Brain microvascular endothelial cell (primary cell): ENCODE data around the gene COASY.

Source experiments
- DNase-seq: peaks from one replicate; pipeline ENCODE4 v3.0.0-alpha.2; 2020
- H3K27ac ChIP-seq: fragments of 250-450 bp; sonication (Bioruptor Pico); 2 replicates; pipeline ENCODE4 v1.5.1; 2020; ENCODE audit warnings: mild to moderate bottlenecking, moderate library complexity
- H3K27me3 ChIP-seq: fragments of 250-450 bp; sonication (Bioruptor Pico); replicated peaks from 2 replicates; pipeline ENCODE4 v1.5.1; 2020; ENCODE audit warnings: mild to moderate bottlenecking
- H3K36me3 ChIP-seq: fragments of 250-450 bp; sonication (Bioruptor Pico); replicated peaks from 2 replicates; pipeline ENCODE4 v1.5.1; 2020; ENCODE audit warnings: mild to moderate bottlenecking
- H3K4me3 ChIP-seq: 2 replicates; pipeline ENCODE4 v1.5.1; 2011; ENCODE audit warnings: low read depth, mild to moderate bottlenecking, control low read depth, low read length, moderate library complexity
- in situ Hi-C: cut with HindIII; loops from 2 replicates; pipeline ENCODE4 v1.10.0; 2017; ENCODE audit warnings: low sequenced_read_pairs, low pct_ligation_motif_present
- TF ChIP-seq, protein P1 (sequence below): IDR thresholded peaks from 2 replicates; pipeline ENCODE4 v1.5.1; 2011; ENCODE audit warnings: low read depth, mild to moderate bottlenecking, moderate library complexity, low read length, control low read depth, inconsistent platforms; ENCODE audit errors: missing control alignments

COASY gene

DNA sequence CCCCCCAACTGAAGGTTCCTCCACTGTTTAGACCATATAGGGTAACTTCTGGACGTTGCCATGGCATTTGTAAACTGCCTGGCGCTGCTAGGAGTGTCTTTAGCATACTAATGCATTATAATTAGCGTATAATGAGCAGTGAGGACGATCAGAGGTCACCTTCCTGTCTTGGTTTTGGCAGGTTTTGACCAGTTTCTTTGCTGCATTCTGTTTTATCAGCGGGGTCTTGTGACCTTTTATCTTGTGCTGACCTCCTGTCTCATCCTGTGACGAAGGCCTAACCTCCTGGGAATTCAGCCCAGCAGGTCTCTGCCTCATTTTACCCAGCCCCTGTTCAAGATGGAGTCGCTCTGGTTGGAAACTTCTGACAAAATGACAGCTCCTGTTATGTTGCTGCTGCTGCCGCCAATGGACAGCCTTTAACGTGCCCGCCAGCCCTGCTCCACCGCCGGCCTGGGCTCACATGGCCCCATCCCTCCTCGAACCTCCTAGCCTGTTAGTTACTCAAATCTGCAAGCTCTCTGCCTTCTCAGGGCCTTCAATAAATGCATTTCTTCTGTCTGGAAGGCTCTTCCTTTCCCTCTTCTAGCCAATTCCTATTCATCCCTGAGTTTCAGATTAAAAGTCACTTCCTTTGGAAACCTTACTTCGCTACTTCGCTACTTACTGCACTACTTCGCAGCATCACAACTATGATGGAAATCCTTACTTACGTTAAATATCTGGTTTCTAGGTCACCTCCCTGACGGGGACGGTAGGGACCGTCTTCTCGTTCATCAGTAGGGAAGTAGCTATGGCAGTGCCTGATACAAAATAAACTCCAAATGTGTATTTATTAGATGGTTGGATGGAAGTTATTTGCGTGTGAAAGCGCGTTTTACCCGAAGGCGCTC, 26.5 kb upstream of the COASY start:
- TF ChIP-seq, protein P1, sequence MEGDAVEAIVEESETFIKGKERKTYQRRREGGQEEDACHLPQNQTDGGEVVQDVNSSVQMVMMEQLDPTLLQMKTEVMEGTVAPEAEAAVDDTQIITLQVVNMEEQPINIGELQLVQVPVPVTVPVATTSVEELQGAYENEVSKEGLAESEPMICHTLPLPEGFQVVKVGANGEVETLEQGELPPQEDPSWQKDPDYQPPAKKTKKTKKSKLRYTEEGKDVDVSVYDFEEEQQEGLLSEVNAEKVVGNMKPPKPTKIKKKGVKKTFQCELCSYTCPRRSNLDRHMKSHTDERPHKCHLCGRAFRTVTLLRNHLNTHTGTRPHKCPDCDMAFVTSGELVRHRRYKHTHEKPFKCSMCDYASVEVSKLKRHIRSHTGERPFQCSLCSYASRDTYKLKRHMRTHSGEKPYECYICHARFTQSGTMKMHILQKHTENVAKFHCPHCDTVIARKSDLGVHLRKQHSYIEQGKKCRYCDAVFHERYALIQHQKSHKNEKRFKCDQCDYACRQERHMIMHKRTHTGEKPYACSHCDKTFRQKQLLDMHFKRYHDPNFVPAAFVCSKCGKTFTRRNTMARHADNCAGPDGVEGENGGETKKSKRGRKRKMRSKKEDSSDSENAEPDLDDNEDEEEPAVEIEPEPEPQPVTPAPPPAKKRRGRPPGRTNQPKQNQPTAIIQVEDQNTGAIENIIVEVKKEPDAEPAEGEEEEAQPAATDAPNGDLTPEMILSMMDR, result no peak
- in situ Hi-C loops, result no loop called here
- H3K36me3 ChIP-seq, result no peaks in the 10 kb centered on the region
- H3K27ac ChIP-seq, result peak overlapping the region; percentile 62
- H3K27me3 ChIP-seq, result no peaks in the 10 kb centered on the region
- peak overlapping the region; percentile 71 for H3K4me3 ChIP-seq
- no peak for DNase-seq

DNA sequence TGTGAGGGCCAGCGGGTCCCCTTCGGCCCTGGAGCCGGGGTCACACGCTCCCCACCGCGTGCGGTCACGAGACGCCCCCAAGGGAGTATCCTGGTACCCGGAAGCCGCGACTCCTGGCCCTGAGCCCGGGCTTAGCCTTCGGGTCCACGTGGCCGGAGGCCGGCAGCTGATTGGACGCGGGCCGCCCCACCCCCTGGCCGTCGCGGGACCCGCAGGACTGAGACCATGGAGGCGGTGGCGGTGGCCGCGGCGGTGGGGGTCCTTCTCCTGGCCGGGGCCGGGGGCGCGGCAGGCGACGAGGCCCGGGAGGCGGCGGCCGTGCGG, 25.9 kb upstream of the COASY start, which contains the start of gene NAGLU:
Gene NAGLU (plus strand): TSS at position 194 of the 324 bp plus-strand sequence. CDS start 32 bp downstream, at position 226.
- Histone ChIP-seq H3K4me3 (peak within 1 kb of the TSS; percentile 71), H3K27ac (peak within 1 kb of the TSS; percentile 62), H3K27me3 (no peaks in the 10 kb centered on the region), H3K36me3 (no peaks in the 10 kb centered on the region)
- TF ChIP-seq, protein P1, result no peak
- in situ Hi-C loops, result no loop called here
- peak; percentile 81 for DNase-seq

DNA sequence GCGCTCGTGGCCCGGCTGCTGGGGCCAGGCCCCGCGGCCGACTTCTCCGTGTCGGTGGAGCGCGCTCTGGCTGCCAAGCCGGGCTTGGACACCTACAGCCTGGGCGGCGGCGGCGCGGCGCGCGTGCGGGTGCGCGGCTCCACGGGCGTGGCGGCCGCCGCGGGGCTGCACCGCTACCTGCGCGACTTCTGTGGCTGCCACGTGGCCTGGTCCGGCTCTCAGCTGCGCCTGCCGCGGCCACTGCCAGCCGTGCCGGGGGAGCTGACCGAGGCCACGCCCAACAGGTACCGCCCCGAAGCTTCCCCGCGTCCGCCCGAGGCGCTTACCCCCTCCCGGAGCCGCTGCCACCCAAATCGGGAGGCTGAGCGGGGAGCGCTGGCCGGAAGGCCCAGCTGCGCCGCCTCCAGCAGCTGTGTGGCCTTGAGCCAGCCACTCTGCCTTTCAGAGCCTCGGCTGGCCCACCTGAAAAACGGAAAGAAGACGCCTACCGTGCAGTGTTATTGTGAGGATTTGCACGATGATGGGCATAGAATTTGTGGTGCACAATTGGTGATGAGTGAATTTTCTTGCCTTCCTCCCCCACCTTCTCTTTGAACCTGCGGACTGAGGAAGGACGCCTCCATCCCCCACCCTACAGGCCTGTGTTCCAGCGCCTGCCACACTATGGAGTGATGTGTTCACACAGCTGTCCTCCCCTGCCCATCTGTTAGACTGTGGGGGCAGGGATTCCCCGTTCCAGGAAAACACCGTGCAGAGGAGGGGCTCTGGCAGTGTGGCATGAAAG, 25.4 kb upstream of the COASY start:
- DNase-seq, result peak; percentile 45
- TF ChIP-seq, protein P1, result no peak
- H3K27ac ChIP-seq, result peak overlapping the region; percentile 62
- in situ Hi-C loops, result no loop called here
- H3K36me3 ChIP-seq, result no peaks in the 10 kb centered on the region
- no peaks in the 10 kb centered on the region for H3K27me3 ChIP-seq
- peak overlapping the region; percentile 71 for H3K4me3 ChIP-seq

DNA sequence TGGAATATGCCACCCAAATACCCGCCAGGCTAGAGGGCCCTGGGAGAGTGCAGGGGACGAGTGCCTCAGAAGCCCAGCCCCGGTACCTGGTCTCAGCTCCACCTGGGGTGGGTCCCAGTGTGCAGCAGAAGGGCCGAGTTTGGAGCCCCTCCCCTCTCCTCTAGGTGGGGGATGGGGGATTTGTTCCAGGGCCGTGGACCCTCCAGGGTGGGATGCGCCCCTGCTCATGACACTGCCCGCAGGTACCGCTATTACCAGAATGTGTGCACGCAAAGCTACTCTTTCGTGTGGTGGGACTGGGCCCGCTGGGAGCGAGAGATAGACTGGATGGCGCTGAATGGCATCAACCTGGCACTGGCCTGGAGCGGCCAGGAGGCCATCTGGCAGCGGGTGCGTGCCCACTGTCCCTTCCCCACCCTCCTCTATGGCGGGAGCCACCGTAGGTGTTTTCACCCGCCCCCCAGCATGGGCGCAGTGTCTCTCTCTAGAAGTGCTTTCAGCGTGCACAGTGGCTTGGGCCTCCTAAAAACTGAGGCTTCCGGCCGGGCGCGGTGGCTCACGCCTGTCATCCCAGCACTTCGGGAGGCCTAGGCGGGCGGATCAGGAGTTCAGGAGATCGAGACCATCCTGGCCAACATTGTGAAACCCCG, 24.7 kb upstream of the COASY start:
- Histone ChIP-seq H3K27ac (no peak overlapping the region), H3K27me3 (no peaks in the 10 kb centered on the region), H3K36me3 (no peaks in the 10 kb centered on the region), H3K4me3 (peak overlapping the region; percentile 71)
- DNase-seq, result no peak
- in situ Hi-C loops, result no loop called here
- TF ChIP-seq, protein P1, result no peak

DNA sequence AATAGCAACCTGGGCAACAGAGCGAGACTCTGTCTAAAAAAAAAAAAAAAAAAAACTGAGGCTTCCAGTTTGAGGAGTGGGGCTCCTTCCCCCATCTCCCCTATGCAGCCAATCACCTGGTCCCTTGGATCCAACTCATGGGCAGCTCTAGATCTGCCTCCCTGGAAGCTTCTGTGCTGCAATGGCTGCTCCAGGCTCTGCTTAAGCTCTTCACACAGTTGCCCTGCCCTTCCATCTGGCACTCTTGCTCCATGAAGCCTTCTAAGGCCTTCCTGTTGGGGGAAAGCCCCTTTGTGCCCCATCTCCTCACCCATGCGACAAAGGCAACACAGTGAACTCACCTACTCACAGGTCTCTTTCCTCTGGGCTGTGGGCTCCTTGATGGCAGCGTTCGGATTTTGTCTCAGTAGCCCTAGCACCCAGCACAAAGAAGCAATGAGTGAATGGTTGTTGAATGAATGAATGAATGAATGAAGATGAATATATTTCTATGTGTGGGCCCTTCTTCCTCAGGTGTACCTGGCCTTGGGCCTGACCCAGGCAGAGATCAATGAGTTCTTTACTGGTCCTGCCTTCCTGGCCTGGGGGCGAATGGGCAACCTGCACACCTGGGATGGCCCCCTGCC, 24.0 kb upstream of the COASY start:
- in situ Hi-C loops, result no loop called here
- no peaks in the 10 kb centered on the region for H3K27me3 ChIP-seq
- DNase-seq, result no peak
- peaks cover 2% of the 10 kb centered on the region for H3K36me3 ChIP-seq
- TF ChIP-seq, protein P1, result no peak
- H3K27ac ChIP-seq, result no peak overlapping the region
- no peak overlapping the region for H3K4me3 ChIP-seq
